Gastroesophageal sphincter (tissue), 4 donors: ENCODE data around the gene PLET1. TPM values are rescaled to one million over a fixed set of nuclear protein-coding genes. Genes with fewer than 3 reads are reported as not detected.

Experiments
- ATAC-seq: fragments of 150-250 bp; one replicate; pipeline ENCODE4 v1.9.1; 2016; ENCODE audit warnings: mild to moderate bottlenecking, moderate library complexity
- H3K27ac ChIP-seq, 4 donors: fragments of 200-600 bp; sonication (generic) in 3 of 4; 1 replicate in 3 of 4; 2 replicates in 1 of 4; pipeline ENCODE4 v1.5.1; 2016 to 2019
- H3K27me3 ChIP-seq: fragments of 200-600 bp; sonication (generic); one replicate; pipeline ENCODE4 v1.5.1; 2019
- H3K36me3 ChIP-seq, 2 donors: fragments of 200-600 bp; sonication (generic); one replicate each; pipeline ENCODE4 v1.5.1; 2019; ENCODE audit warnings: control low read depth in 1 of 2
- H3K4me1 ChIP-seq, 3 donors: fragments of 200-600 bp; sonication (generic); 1 replicate in 2 of 3; 2 replicates in 1 of 3; pipeline ENCODE4 v1.5.1; 2016 to 2019; ENCODE audit warnings: control low read depth in 2 of 3
- H3K4me3 ChIP-seq, 2 donors: fragments of 200-600 bp; sonication (generic); one replicate each; pipeline ENCODE4 v1.5.1; 2019; ENCODE audit warnings: mild to moderate bottlenecking in 1 of 2, moderate library complexity in 1 of 2
- H3K9me3 ChIP-seq, 3 donors: fragments of 200-600 bp; sonication (generic); one replicate each; pipeline ENCODE4 v1.5.1; 2017 to 2019; ENCODE audit warnings: control low read depth in 2 of 3
- CTCF ChIP-seq, 4 experiments: fragments of 200-600 bp in 2 of 4; fragments of 450-650 bp in 2 of 4; sonication (generic) in 1 of 4; IDR thresholded peaks; one replicate each; pipeline ENCODE4 v1.5.1; 2017 to 2019; ENCODE audit warnings: antibody characterized with exemption in 4 of 4, mild to moderate bottlenecking in 2 of 4, moderate library complexity in 2 of 4
- EP300 ChIP-seq: sonication (generic); formaldehyde crosslinking; IDR thresholded peaks from one replicate; pipeline ENCODE4 v1.6.1; 2017; ENCODE audit warnings: antibody characterized with exemption, mild to moderate bottlenecking
- POLR2A ChIP-seq, 2 donors: fragments of 450-650 bp; IDR thresholded peaks; one replicate each; pipeline ENCODE4 v1.6.1; 2017; ENCODE audit warnings: antibody characterized with exemption in 2 of 2, mild to moderate bottlenecking in 2 of 2, moderate library complexity in 1 of 2
- POLR2AphosphoS5 ChIP-seq: sonication (generic); formaldehyde crosslinking; IDR thresholded peaks from one replicate; pipeline ENCODE4 v1.6.1; 2017; ENCODE audit warnings: antibody characterized with exemption
- WGBS, 2 donors: methylation state at CpG; one replicate each; pipeline ENCODE4 v1.1.5; 2018; ENCODE audit warnings: low coverage in 1 of 2; 5-methylcytosine and 5-hydroxymethylcytosine counted together
- total RNA-seq, 4 donors: library from RNA; depleted of rRNA; stranded (reverse); fragments of >200 nt; gene quantifications; one replicate each; pipeline ENCODE4 v1.1.0, GENCODE V29; 2016

PLET1 gene
- total RNA-seq, 4 donors from 2014 or later: not detected

DNA sequence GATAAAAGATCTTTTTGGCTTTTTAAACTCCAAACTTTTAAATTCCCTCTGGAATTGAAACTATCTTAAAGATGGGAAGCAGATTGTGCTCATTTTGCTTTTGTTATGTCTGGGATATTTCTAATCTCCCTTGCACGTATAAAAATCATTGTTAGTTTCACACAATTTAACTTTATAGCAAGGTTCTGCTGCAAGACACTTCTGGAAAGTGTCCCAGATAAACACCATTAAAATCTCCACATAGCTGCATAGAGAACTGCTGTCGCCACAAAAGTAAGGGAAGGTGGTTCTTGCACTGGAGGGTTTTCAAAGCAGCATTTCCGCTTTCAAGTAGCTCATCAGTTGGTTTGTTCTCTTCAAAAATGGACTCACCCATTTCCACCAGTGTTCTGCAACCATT, 22.6 kb downstream of the PLET1 start:
- no peak overlapping the region for H3K27ac ChIP-seq
- no peaks in the 10 kb centered on the region for H3K27me3 ChIP-seq
- no peaks in the 10 kb centered on the region for H3K4me1 ChIP-seq
- no peak overlapping the region for H3K4me3 ChIP-seq
- WGBS, 2 donors: 69 to 84% methylated on average over 2 to 3 of the region's 3 CpGs
- H3K9me3 ChIP-seq: no peaks in the 10 kb centered on the region
- TF ChIP-seq CTCF (IDR thresholded peaks at IDR 0.05): no peak
- no peak for TF ChIP-seq POLR2AphosphoS5
- TF ChIP-seq EP300: no peak
- no peak for TF ChIP-seq POLR2A (IDR thresholded peaks at IDR 0.05)
- no peak for ATAC-seq
- peaks cover 6 to 96% of the 10 kb centered on the region in 2 donors for H3K36me3 ChIP-seq

DNA sequence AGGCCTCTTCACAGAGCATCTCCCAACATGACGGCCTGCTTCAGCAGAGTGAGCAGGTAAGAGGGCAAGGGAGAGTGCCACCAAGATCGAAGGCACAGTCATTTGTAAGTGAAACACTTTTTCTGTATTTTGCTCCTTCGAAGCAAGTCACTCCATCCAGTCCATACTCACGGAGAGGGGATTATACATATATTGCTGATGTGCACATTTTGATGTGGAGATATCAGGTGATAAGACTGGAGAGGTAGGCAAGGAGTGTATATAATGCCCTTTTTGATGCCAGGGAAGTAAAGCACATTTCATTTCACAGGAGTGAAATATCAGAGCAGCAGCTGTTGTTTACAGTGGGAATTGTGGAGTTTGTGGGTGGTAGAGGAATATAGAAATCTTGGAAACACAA, 23.2 kb downstream of the PLET1 start:
- no peak for TF ChIP-seq POLR2AphosphoS5
- TF ChIP-seq EP300: no peak
- no peak for TF ChIP-seq CTCF (IDR thresholded peaks at IDR 0.05)
- TF ChIP-seq POLR2A (IDR thresholded peaks at IDR 0.05): no peak
- Histone ChIP-seq H3K27me3 (no peaks in the 10 kb centered on the region), H3K27ac (no peak overlapping the region), H3K4me1 (no peaks in the 10 kb centered on the region), H3K4me3 (no peak overlapping the region), H3K36me3 (peaks cover 6 to 97% of the 10 kb centered on the region in 2 donors), H3K9me3 (no peaks in the 10 kb centered on the region)
- no peak for ATAC-seq
- 87 to 93% methylated on average over 3 of the region's 4 CpGs for WGBS, 2 donors

GRCh38 chr11:112235750-112236390, 24.8 kb downstream of the PLET1 start:
- ATAC-seq: no peak
- no peaks in the 10 kb centered on the region for H3K27me3 ChIP-seq
- H3K4me3 ChIP-seq: no peak overlapping the region
- H3K36me3 ChIP-seq: peaks cover 6 to 97% of the 10 kb centered on the region in 2 donors
- 89 to 90% methylated on average over 7 to 8 of the region's 8 CpGs for WGBS, 2 donors
- H3K9me3 ChIP-seq: no peaks in the 10 kb centered on the region
- no peak for TF ChIP-seq CTCF (IDR thresholded peaks at IDR 0.05)
- TF ChIP-seq POLR2A (IDR thresholded peaks at IDR 0.05): no peak
- TF ChIP-seq POLR2AphosphoS5: no peak
- no peak for TF ChIP-seq EP300
- H3K4me1 ChIP-seq: no peaks in the 10 kb centered on the region
- no peak overlapping the region for H3K27ac ChIP-seq

DNA sequence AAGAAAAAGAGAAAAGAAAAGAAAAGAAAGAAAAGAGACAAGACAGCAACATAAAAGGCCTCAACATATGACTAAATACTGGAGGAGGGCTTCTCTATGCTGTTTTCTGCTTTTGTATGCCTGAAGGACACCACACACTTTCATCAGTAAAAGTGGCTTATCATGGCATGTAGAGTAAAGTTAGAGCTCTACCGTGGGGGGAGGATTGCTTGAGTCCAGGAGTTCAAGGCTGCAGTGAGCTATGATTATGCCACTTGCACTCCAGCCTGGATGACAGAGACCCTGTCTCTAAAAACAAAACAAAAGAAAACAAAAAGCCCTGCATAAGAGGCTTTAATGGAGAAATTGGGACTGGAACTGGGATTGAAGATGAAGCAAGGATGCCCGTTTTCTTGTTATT, 28.7 kb downstream of the PLET1 start:
- peaks cover 6 to 23% (median 7%) of the 10 kb centered on the region in 3 donors for H3K4me1 ChIP-seq
- H3K36me3 ChIP-seq: peaks cover 4 to 85% of the 10 kb centered on the region in 2 donors
- H3K9me3 ChIP-seq: no peaks in the 10 kb centered on the region
- H3K27ac ChIP-seq: no peak overlapping the region
- H3K4me3 ChIP-seq: no peak overlapping the region
- no peaks in the 10 kb centered on the region for H3K27me3 ChIP-seq
- ATAC-seq: no peak
- TF ChIP-seq POLR2A (IDR thresholded peaks at IDR 0.05) (no peak), EP300 (no peak), CTCF (IDR thresholded peaks at IDR 0.05) (no peak), POLR2AphosphoS5 (no peak)
- 73 to 79% methylated on average over 1 to 2 of the region's 2 CpGs for WGBS, 2 donors

GRCh38 chr11:112229746-112230433, 30.8 kb downstream of the PLET1 start:
- no peak for ATAC-seq
- Histone ChIP-seq H3K36me3 (peaks cover 0 to 65% of the 10 kb centered on the region in 2 donors), H3K4me1 (peaks cover 6 to 24% (median 7%) of the 10 kb centered on the region in 3 donors), H3K27ac (no peak overlapping the region), H3K4me3 (no peak overlapping the region), H3K9me3 (no peaks in the 10 kb centered on the region), H3K27me3 (no peaks in the 10 kb centered on the region)
- 0 to 60% methylated on average over 1 to 3 of the region's 3 CpGs for WGBS, 2 donors
- TF ChIP-seq EP300 (no peak), CTCF (IDR thresholded peaks at IDR 0.05) (no peak), POLR2A (IDR thresholded peaks at IDR 0.05) (no peak), POLR2AphosphoS5 (no peak)
